Measurements from ENCODE around the gene POLR3E.

Gene POLR3E

GRCh38 chr16:22369221-22369811 lies 72.1 kb downstream of the POLR3E start:
- peak; percentile 85 for DNase-seq

DNA sequence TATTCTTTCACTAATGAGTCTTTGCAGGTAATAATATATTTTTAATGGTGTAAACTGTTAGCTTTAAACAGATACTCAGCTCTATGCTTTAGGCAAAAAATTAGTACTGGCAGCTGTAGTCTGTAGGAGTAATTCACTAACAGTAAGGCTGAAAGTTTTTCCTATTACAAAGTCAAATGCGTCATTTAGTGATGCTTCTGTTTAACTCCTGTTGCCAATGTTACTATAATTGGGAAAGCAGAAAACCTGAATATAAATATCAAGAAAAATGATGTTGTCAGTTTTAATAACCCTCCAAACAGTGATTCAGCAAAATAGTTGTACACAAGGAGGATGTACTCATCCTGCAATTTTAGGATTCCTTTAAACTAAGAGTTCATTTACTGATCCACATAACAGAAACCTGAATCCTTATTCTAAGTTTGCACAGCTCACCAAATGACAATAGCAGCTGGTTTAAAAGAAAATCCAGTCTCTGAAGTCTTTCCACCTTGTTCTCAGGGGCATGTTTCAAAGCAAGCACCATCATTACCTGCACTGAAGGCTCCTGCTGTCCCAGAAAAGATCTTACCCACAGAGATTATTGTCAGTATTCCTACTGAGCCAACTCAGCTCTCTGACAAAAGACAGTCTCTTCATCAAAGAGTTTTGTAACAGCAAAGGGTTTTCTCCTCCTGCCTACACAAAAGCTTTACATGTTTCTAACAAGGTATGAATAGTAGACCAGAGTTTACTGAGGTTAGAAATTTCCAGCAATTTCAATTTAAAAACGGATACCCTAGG lies 73.0 kb downstream of the POLR3E start:
- DNase-seq, result no peak

- DNase-seq, result peak; percentile 49
Measured at GRCh38 chr16:22372882-22373661, 75.9 kb downstream of the POLR3E start.

DNA sequence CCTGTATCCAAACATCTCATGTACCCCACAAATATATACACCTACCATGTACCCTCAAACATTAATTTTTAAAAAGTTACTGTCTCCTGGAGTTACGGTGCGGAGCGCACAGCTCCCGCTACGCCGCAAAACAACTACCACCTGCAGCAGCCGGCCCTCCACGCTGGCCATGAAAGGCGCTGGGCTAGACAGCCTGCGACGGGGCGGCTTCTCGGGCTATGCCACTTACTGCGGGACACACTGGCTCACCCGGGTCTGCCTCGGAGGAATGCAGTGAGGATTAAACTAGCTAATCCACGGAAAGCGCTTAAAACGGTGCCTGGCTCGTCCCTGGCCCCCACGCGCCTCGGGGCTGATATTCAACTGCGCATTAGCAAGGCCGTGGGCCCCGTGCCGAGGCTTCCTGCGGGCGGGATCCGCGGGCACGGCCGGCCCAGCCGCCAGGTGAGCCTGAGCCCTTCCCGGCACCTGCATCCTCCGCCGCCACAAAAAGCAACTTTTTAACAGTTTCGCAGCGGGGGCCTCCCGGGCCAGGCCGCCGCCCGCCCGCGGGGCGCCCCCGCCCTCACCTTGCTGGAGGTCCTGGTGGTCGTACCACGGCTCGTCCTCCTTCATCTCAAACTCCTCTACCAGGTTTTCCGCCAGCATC lies 76.6 kb downstream of the POLR3E start:
- DNase-seq, result peak; percentile 60

DNA sequence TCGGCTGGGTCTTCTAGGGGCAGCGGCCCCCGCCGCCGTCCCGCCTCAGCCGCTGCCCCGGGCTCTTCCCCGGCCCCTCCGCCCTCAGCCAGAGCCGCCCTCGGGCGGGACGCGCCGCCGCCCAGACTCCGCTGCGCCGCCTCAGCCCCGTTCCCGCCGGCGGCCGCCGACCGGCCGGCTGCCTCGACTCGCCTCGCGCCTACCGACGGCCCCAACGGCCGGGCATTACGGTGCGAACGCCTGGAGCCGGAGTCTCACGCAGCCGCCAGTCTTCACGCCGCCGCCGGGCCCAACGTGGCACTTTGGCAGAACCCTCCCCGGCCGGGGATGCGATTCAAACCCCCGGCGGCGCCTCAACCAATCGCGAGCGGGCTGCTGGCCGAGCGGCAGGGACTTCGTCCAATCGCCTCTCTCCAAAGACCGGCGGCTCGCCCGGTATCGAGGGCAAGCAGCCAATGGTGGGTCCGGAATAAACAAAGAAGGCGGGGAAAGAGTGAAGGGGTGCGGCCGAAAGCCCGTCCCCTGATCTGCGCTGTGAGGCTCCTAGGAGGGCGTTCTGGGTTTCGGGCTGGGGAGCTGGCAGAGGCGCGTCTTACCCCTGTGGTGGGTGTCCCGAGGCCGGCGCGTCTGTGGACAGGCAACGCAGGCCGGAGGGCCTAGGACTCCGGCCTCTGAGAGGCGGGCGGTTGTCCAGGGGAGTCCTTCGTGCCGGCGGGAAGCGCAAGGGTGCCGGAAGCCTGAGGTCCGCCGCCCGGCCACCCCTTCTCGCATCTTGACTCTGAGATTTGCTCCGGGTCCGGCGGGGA lies 77.3 kb downstream of the POLR3E start, which contains the start of gene CDR2:
Gene CDR2 (minus strand): TSS at position 309 of the 806 bp plus-strand sequence. CDS start 310 bp downstream, outside the sequence.
- peak; percentile 100 for DNase-seq

DNA sequence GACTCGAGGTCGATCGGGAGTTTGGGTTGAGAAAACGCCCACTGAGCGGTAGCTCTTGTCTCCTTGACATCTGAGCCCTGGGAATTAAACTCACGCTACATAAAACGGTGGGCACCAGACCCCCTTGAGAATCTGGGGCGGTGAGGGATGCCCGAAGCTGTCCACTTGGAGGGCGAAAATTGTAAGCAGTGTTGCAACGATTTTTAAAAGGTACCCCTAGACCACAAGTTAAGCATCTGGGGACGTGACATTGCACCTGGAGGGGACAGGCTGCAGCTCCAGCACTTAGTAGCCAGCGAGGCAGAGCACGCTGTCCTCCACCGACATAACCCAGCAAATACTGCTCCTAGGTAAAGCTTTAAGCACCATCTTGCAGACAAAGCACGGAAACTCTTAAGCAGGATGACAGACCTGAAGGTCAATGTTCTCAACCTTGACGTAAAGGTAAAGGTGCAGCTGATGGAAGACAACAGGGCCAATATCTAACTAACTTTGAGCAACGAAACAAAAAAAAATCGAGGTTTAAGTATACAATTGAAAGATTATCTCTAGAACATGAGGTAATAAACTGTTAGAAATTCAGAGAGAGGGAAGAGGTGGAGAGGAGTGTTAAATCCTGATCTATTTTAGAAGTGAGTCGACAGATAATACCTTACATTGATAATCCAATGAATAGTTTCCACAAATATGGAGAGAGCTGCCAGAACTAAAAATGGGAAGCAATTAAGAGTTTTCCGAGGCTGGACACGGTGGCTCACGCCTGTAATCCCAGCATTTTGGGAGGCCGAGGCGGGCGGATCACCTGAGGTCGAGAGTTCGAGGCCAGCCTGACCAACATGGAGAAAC lies 78.1 kb downstream of the POLR3E start:
- peak; percentile 30 for DNase-seq

DNA sequence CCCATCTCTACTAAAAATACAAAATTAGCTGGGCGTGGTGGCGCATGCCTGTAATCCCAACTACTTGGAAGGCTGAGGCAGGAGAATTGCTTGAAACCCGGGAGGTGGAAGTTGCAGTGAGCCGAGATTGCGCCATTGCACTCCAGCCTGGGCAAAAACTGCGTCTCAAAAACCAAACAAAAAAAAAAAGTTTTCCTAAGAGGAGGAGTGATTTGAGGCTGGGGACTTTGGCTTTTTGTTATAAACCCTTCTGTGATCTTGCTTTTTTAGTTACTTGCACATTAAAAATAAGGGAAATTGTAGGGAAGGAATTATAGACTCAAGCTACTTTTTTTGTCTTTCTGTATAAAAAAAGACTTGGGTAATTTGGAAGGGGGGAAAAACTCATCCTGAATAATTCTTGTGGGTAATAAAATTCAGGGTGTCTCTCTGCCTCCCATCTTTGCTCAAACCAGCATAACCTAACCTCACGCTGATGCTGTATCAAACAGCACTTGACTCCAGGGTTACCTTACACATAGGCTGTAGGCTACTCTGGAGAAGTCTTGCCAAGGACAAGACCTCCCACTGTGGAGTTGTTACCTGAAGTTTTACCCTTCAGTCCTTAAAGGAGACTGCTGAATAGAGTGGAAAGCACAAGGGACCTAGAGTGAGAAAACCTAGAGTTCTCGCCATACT lies 78.9 kb downstream of the POLR3E start:
- no peak for DNase-seq

DNA sequence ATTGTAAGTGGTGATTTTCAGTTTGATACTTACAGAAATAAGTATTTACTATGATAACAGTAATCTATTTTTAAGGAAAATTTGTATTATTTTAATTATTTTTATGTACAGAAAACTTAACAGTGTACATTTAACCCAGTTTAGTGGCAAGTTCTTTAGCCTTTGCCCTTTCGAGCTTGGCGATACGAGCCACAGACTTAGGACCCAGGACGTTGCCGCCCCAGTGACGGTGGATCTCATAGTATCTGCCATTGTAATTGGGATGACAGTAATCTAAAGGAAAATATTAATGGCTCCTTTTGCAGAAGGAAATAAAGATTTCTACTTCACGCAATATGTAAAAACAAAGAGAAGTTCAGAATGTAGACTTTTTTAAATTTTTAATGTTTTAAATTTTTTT lies 82.4 kb downstream of the POLR3E start:
- DNase-seq, result no peak

GRCh38 chr16:22380529-22380928 lies 83.3 kb downstream of the POLR3E start:
- no peak for DNase-seq

- DNase-seq, result no peak
Measured at GRCh38 chr16:22381392-22381791, 84.2 kb downstream of the POLR3E start.

GRCh38 chr16:22383827-22384226 lies 86.6 kb downstream of the POLR3E start:
- no peak for DNase-seq

All from RPMI8226 (cell line).